K562 (cell line): ENCODE data around the gene MED19. TPM values are rescaled to one million over a fixed set of nuclear protein-coding genes. Genes with fewer than 3 reads are reported as not detected.
A peak's percentile ranks its signal among the peaks of the same experiment; 100 is the strongest.

Experiments used
- CEBPB ChIP-seq: fragments of 450-650 bp; IDR thresholded peaks from 2 replicates; pipeline ENCODE4 v1.6.1; 2016; ENCODE audit warnings: missing genetic modification characterization, missing compliant biosample characterization
- CXXC5 ChIP-seq: fragments of 250-450 bp; sonication (Bioruptor Pico); IDR thresholded peaks from 2 replicates; pipeline ENCODE4 v1.8.0; 2022; ENCODE audit warnings: inconsistent platforms, mild to moderate bottlenecking, moderate library complexity
- E2F1 ChIP-seq: sonication (generic); formaldehyde crosslinking; IDR thresholded peaks from 2 replicates; pipeline ENCODE4 v1.8.1; 2023; ENCODE audit warnings: mild to moderate bottlenecking, missing genetic modification reagents, moderate library complexity
- E2F8 ChIP-seq: fragments of 450-650 bp; IDR thresholded peaks from 2 replicates; pipeline ENCODE4 v1.7.1; 2018; ENCODE audit warnings: mild to moderate bottlenecking, low read depth; ENCODE audit not compliant: partially characterized antibody
- ELF1 ChIP-seq: fragments of 200-800 bp; sonication (Bioruptor generic); IDR thresholded peaks from 2 replicates; pipeline ENCODE4 v1.6.1; 2016; ENCODE audit warnings: missing genetic modification characterization, missing compliant biosample characterization
- HMBOX1 ChIP-seq: sonication (generic); IDR thresholded peaks from 2 replicates; pipeline ENCODE4 v1.6.1; 2016
- KLF13 ChIP-seq: fragments of 450-650 bp; IDR thresholded peaks from 2 replicates; pipeline ENCODE4 v1.6.1; 2016; ENCODE audit warnings: missing genetic modification characterization, low read depth, mild to moderate bottlenecking, missing compliant biosample characterization, moderate library complexity, borderline replicate concordance
- MAFK ChIP-seq: IDR thresholded peaks from 2 replicates; pipeline ENCODE4 v1.6.1; 2011; ENCODE audit warnings: low read length, improper control_type of control experiment
- PCBP1 ChIP-seq: fragments of 200-400 bp; formaldehyde crosslinking; IDR thresholded peaks from 2 replicates; pipeline ENCODE4 v1.6.1; 2018; ENCODE audit warnings: mild to moderate bottlenecking, low read depth, low read length; ENCODE audit not compliant: poor library complexity, severe bottlenecking
- RB1 ChIP-seq: fragments of 450-650 bp; IDR thresholded peaks from 2 replicates; pipeline ENCODE4 v1.6.1; 2017; ENCODE audit warnings: low read depth, mild to moderate bottlenecking
- RBM17 ChIP-seq: fragments of 200-400 bp; formaldehyde crosslinking; IDR thresholded peaks from 2 replicates; pipeline ENCODE4 v1.6.1; 2017; ENCODE audit warnings: low read depth, mild to moderate bottlenecking, low read length, borderline replicate concordance
- RERE ChIP-seq: sonication (generic); formaldehyde crosslinking; IDR thresholded peaks from 2 replicates; pipeline ENCODE4 v1.8.0; 2023; ENCODE audit warnings: missing genetic modification reagents, mild to moderate bottlenecking, borderline replicate concordance
- ZNF561 ChIP-seq: fragments of 450-650 bp; formaldehyde crosslinking; conservative IDR thresholded peaks from 2 replicates; pipeline ENCODE4 v1.4.0; 2020; ENCODE audit warnings: mild to moderate bottlenecking, moderate library complexity
- ZNF740 ChIP-seq, 3 experiments: fragments of 200-800 bp in 1 of 3; sonication (Bioruptor generic) in 1 of 3; sonication (generic) in 1 of 3; formaldehyde crosslinking in 1 of 3; IDR thresholded peaks; 2 replicates each; pipeline versions ENCODE4 v1.6.1 to v1.8.0; 2016 to 2022; ENCODE audit warnings: mild to moderate bottlenecking in 2 of 3, missing compliant biosample characterization in 2 of 3, missing genetic modification characterization in 2 of 3, missing genetic modification reagents in 1 of 3
- polyA plus RNA-seq, 8 experiments: library from polyadenylated mRNA; depleted of rRNA in 4 of 8; stranded (reverse) in 5 of 8; unstranded in 3 of 8; fragments of >200 nt; fragmentation: Nextera tagmentation in 2 of 8; fragmentation: Illumina TruSeq in 1 of 8; extraction: Ambion mirVana in 2 of 8; extraction: Trizol in 1 of 8; gene quantifications; 2 replicates each; pipeline versions ENCODE4 v1.2.1 to v1.2.3, GENCODE V29; 2011 to 2014; ENCODE audit warnings: inconsistent platforms in 1 of 8, missing spikeins in 1 of 8
- total RNA-seq, 7 experiments: library from RNA; depleted of rRNA in 6 of 7; stranded (reverse); fragments of >200 nt in 6 of 7; fragmentation: Illumina TruSeq in 2 of 7; extraction: Trizol in 2 of 7; gene quantifications; 2 replicates each; pipeline versions ENCODE4 v1.2.1 to v1.2.3, GENCODE V29; 2011 to 2021; ENCODE audit warnings: low replicate concordance in 1 of 7

MED19 gene
- total and polyA plus RNA-seq, 9 of the 15 experiments (the other 6 are each of a cell fraction or from before 2014, with no cell fraction given) = 7.3 to 23.5 (median 15.0) TPM

GRCh38 chr11:57667736-57668433, 44.1 kb downstream of the MED19 start, which contains the start of gene ZDHHC5 (continued):
- no peak for TF ChIP-seq RERE (CRISPR knock-in tag)
- no peak for TF ChIP-seq HMBOX1
- peak; percentile 68 for TF ChIP-seq E2F1
- no peak for TF ChIP-seq CEBPB (tag)
- no peak for TF ChIP-seq E2F8
- TF ChIP-seq CXXC5 = peak; percentile 97
- TF ChIP-seq ZNF740 (CRISPR knock-in tag; IDR thresholded peaks at IDR 0.05) = peak; percentile 40; the same call in 1 of the 2 replicates
- TF ChIP-seq ZNF740 (tag; IDR thresholded peaks at IDR 0.05) = no peak
- no peak for TF ChIP-seq RBM17
- no peak for TF ChIP-seq MAFK
- TF ChIP-seq KLF13 = peak; percentile 79
- TF ChIP-seq ZNF561 (CRISPR knock-in tag) = 0 out of 2 replicates have a peak, but pooled peaks have one; percentile 22
- peak; percentile 75 for TF ChIP-seq PCBP1
- peak; percentile 89 for TF ChIP-seq RB1
- no peak for TF ChIP-seq ELF1 (tag)
